Fibroblast of lung (primary cell): Measurements from ENCODE around the gene ARHGEF10L. TPM values are rescaled to one million over a fixed set of nuclear protein-coding genes. Genes with fewer than 3 reads are reported as not detected.

ENCODE experiments used
- DNase-seq, 2 donors: peaks; one replicate each; pipeline versions ENCODE4 v3.0.0 to v3.0.0-alpha.2; 2010; ENCODE audit warnings: low read depth in 2 of 2
- H2AFZ ChIP-seq: 2 replicates; pipeline ENCODE4 v1.5.1; 2012; ENCODE audit warnings: low read length, control low read depth, inconsistent platforms
- H3K27ac ChIP-seq: 2 replicates; pipeline ENCODE4 v1.5.1; 2011; ENCODE audit warnings: low read length, control low read depth; ENCODE audit not compliant: insufficient read depth
- H3K27me3 ChIP-seq: 2 replicates; pipeline ENCODE4 v1.5.1; 2011; ENCODE audit warnings: mild to moderate bottlenecking, low read length; ENCODE audit not compliant: control insufficient read depth, insufficient read depth
- H3K36me3 ChIP-seq: 2 replicates; pipeline ENCODE4 v1.5.1; 2011; ENCODE audit warnings: low read length; ENCODE audit not compliant: control insufficient read depth, insufficient read depth
- H3K4me1 ChIP-seq: 2 replicates; pipeline ENCODE4 v1.5.1; 2011; ENCODE audit warnings: low read length; ENCODE audit not compliant: control insufficient read depth, insufficient read depth; ENCODE audit errors: extremely low read depth
- H3K4me2 ChIP-seq: 2 replicates; pipeline ENCODE4 v1.5.1; 2011; ENCODE audit warnings: low read length, control low read depth; ENCODE audit not compliant: insufficient read depth; ENCODE audit errors: extremely low read depth
- H3K4me3 ChIP-seq, 4 experiments: fragments of 200-600 bp in 1 of 4; sonication (generic) in 1 of 4; replicated peaks in 1 of 4; 2 replicates each; pipeline ENCODE4 v1.5.1; 2011 to 2016; ENCODE audit warnings: low read length in 4 of 4, low read depth in 3 of 4, mild to moderate bottlenecking in 3 of 4, control low read depth in 2 of 4, inconsistent platforms in 1 of 4, mixed read lengths in 1 of 4; ENCODE audit not compliant: insufficient read depth in 1 of 4; ENCODE audit errors: control extremely low read depth in 1 of 4
- H3K79me2 ChIP-seq: 2 replicates; pipeline ENCODE4 v1.5.1; 2012; ENCODE audit warnings: mild to moderate bottlenecking, low read length, inconsistent platforms; ENCODE audit not compliant: control insufficient read depth, insufficient read depth
- H3K9ac ChIP-seq: 2 replicates; pipeline ENCODE4 v1.5.1; 2011; ENCODE audit warnings: mild to moderate bottlenecking, low read length, control low read depth; ENCODE audit not compliant: insufficient read depth
- H3K9me3 ChIP-seq: 2 replicates; pipeline ENCODE4 v1.5.1; 2012; ENCODE audit warnings: low read depth, low read length; ENCODE audit not compliant: control insufficient read depth, insufficient read depth
- H4K20me1 ChIP-seq: 2 replicates; pipeline ENCODE4 v1.5.1; 2011; ENCODE audit warnings: low read length; ENCODE audit not compliant: control insufficient read depth, insufficient read depth; ENCODE audit errors: extremely low read depth
- CTCF ChIP-seq, 2 donors: IDR thresholded peaks in 1 of 2; conservative IDR thresholded peaks in 1 of 2; 1 replicate in 1 of 2; 2 replicates in 1 of 2; pipeline ENCODE4 v1.5.1; 2011 to 2012; ENCODE audit warnings: low read length in 2 of 2, control low read depth in 1 of 2, inconsistent platforms in 1 of 2, low read depth in 1 of 2, mild to moderate bottlenecking in 1 of 2
- EZH2 ChIP-seq: IDR thresholded peaks from 2 replicates; pipeline ENCODE4 v1.5.1; 2012; ENCODE audit warnings: low read length, control low read depth, mild to moderate bottlenecking; ENCODE audit errors: missing control alignments
- polyA plus RNA-seq, 2 donors: library from polyadenylated mRNA; depleted of rRNA in 1 of 2; stranded (reverse) in 1 of 2; unstranded in 1 of 2; fragments of >200 nt; gene quantifications; 2 replicates each; pipeline ENCODE4 v1.2.1, GENCODE V29; 2011 to 2012; ENCODE audit warnings: missing spikeins in 1 of 2
- total RNA-seq: library from RNA; depleted of rRNA; stranded (reverse); fragments of >200 nt; gene quantifications from 2 replicates; pipeline ENCODE4 v1.2.1, GENCODE V29; 2014

The ARHGEF10L gene
- total and polyA plus RNA-seq, 2 donors (not counting 1 experiment from before 2014, with no cell fraction given) = 11.2 to 24.3 TPM

GRCh38 chr1:17736625-17737024 lies 197.1 kb downstream of the ARHGEF10L start:
- Histone ChIP-seq H3K4me3 (no peak overlapping the region), H3K9me3 (no peaks in the 10 kb centered on the region), H3K4me1 (no peaks in the 10 kb centered on the region), H3K27ac (no peak overlapping the region), H2AFZ (no peak overlapping the region), H4K20me1 (no peaks in the 10 kb centered on the region), H3K9ac (no peak overlapping the region), H3K79me2 (no peaks in the 10 kb centered on the region), H3K36me3 (no peaks in the 10 kb centered on the region), H3K27me3 (peaks cover 1% of the 10 kb centered on the region), H3K4me2 (no peak overlapping the region)
- no peak for DNase-seq
- no peak for TF ChIP-seq EZH2
- TF ChIP-seq CTCF (conservative IDR thresholded peaks at IDR 0.05 in 1 of 2, IDR thresholded peaks at IDR 0.05 in 1 of 2; ENCODE audit: low read depth in 1 of 2, low read length in 2 of 2) = no peak

GRCh38 chr1:17739050-17739449 lies 199.6 kb downstream of the ARHGEF10L start:
- Histone ChIP-seq H3K27ac (no peak overlapping the region), H2AFZ (no peak overlapping the region), H3K79me2 (no peaks in the 10 kb centered on the region), H4K20me1 (no peaks in the 10 kb centered on the region), H3K36me3 (no peaks in the 10 kb centered on the region), H3K9me3 (no peaks in the 10 kb centered on the region), H3K9ac (no peak overlapping the region), H3K4me2 (no peak overlapping the region), H3K4me3 (no peak overlapping the region), H3K27me3 (peaks cover 3% of the 10 kb centered on the region), H3K4me1 (no peaks in the 10 kb centered on the region)
- DNase-seq = no peak
- no peak for TF ChIP-seq CTCF (conservative IDR thresholded peaks at IDR 0.05 in 1 of 2, IDR thresholded peaks at IDR 0.05 in 1 of 2; ENCODE audit: low read depth in 1 of 2, low read length in 2 of 2)
- TF ChIP-seq EZH2 = no peak

- no peaks in the 10 kb centered on the region for H3K9me3 ChIP-seq
- no peak overlapping the region for H3K9ac ChIP-seq
- H4K20me1 ChIP-seq = no peaks in the 10 kb centered on the region
- no peaks in the 10 kb centered on the region for H3K36me3 ChIP-seq
- no peak overlapping the region for H3K4me2 ChIP-seq
- DNase-seq = no peak
- TF ChIP-seq CTCF (conservative IDR thresholded peaks at IDR 0.05 in 1 of 2, IDR thresholded peaks at IDR 0.05 in 1 of 2; ENCODE audit: low read depth in 1 of 2, low read length in 2 of 2) = no peak
- no peak for TF ChIP-seq EZH2
- H3K4me1 ChIP-seq = no peaks in the 10 kb centered on the region
- H3K27ac ChIP-seq = no peak overlapping the region
- no peaks in the 10 kb centered on the region for H3K79me2 ChIP-seq
- H3K4me3 ChIP-seq = no peak overlapping the region
- H2AFZ ChIP-seq = no peak overlapping the region
- peaks cover 3% of the 10 kb centered on the region for H3K27me3 ChIP-seq
Observed at GRCh38 chr1:17741052-17741451, 201.6 kb downstream of the ARHGEF10L start.
